ENCODE data around the gene DIS3L2.

DNA sequence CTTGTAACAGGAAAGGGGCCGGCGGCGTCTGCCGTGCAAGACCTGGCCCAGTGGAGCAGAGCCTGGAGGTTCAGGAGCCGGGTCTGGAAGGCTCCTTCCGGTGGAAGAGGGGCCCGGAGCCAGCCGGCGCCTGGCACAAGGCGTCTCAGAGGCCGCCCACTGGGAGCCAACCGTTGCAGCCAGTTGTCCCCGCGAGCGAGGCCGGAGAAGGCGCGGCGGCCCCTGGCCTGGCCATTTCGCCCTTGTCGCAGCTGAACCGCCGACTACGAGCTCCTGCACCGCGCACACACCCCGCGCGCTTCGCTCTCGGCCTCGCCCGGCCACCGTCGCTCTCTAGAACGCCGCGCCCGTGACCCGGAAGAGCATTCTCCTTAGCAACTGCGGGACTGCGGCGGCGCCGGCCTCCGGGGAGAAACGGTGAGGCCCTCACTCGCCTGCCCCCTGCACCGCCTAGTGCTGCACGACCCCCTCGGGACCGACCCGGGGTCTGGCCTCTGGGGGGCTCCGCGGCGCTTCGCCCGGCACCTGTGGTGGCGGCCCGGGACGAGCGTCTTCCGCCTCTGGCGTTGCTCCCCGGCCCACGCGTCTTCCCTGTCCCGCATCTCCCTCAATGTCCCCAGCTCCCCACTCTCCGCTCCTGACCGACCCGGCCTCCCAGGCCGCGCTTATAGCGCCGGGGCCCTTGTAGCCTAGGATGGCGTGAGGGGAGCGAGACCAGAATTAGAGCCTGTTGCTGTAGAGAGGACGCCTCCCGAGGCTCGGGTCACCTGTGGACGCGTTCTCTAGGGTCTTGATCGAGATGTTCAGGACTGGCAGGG lies at the start of gene DIS3L2:
- TF ChIP-seq, protein P1, sequence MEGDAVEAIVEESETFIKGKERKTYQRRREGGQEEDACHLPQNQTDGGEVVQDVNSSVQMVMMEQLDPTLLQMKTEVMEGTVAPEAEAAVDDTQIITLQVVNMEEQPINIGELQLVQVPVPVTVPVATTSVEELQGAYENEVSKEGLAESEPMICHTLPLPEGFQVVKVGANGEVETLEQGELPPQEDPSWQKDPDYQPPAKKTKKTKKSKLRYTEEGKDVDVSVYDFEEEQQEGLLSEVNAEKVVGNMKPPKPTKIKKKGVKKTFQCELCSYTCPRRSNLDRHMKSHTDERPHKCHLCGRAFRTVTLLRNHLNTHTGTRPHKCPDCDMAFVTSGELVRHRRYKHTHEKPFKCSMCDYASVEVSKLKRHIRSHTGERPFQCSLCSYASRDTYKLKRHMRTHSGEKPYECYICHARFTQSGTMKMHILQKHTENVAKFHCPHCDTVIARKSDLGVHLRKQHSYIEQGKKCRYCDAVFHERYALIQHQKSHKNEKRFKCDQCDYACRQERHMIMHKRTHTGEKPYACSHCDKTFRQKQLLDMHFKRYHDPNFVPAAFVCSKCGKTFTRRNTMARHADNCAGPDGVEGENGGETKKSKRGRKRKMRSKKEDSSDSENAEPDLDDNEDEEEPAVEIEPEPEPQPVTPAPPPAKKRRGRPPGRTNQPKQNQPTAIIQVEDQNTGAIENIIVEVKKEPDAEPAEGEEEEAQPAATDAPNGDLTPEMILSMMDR (IDR thresholded peaks at IDR 0.05) = peak in 1 of 4 experiments; percentile 9
- TF ChIP-seq POLR2A (IDR thresholded peaks at IDR 0.05) = peak in 1 of 2 donors; percentile 44

Measured in uterus (tissue), 2 donors.